HEK293 (cell line): ENCODE data around the gene SRRM2.

Experiments used
- AEBP2 ChIP-seq: fragments of 450-650 bp; formaldehyde crosslinking; IDR thresholded peaks from 2 replicates; pipeline ENCODE4 v1.5.1; 2016; ENCODE audit warnings: missing biosample characterization, missing genetic modification characterization, borderline replicate concordance
- EGR2 ChIP-seq: fragments of 450-650 bp; formaldehyde crosslinking; IDR thresholded peaks from 2 replicates; pipeline ENCODE4 v1.5.1; 2016; ENCODE audit warnings: low read depth, missing biosample characterization, missing genetic modification characterization
- GFI1B ChIP-seq: fragments of 450-650 bp; formaldehyde crosslinking; IDR thresholded peaks from 2 replicates; pipeline ENCODE4 v1.5.1; 2016; ENCODE audit warnings: missing biosample characterization, missing genetic modification characterization
- GLI4 ChIP-seq: fragments of 450-650 bp; formaldehyde crosslinking; IDR thresholded peaks from 2 replicates; pipeline ENCODE4 v1.5.1; 2016; ENCODE audit warnings: missing biosample characterization, missing genetic modification characterization
- KLF9 ChIP-seq: fragments of 450-650 bp; formaldehyde crosslinking; IDR thresholded peaks from 2 replicates; pipeline ENCODE4 v1.5.1; 2016; ENCODE audit warnings: missing biosample characterization, missing genetic modification characterization, low read depth
- PRDM1 ChIP-seq: fragments of 450-650 bp; formaldehyde crosslinking; IDR thresholded peaks from 2 replicates; pipeline ENCODE4; 2016; ENCODE audit warnings: missing biosample characterization, missing genetic modification characterization
- PRDM4 ChIP-seq: fragments of 450-650 bp; formaldehyde crosslinking; IDR thresholded peaks from 2 replicates; pipeline ENCODE4 v1.5.1; 2017; ENCODE audit warnings: missing biosample characterization, missing genetic modification characterization
- TSHZ1 ChIP-seq: fragments of 450-650 bp; formaldehyde crosslinking; IDR thresholded peaks from 2 replicates; pipeline ENCODE4 v1.5.1; 2016; ENCODE audit warnings: missing biosample characterization, missing genetic modification characterization, borderline replicate concordance
- ZBTB17 ChIP-seq: fragments of 450-650 bp; formaldehyde crosslinking; IDR thresholded peaks from 2 replicates; pipeline ENCODE4 v1.5.1; 2016; ENCODE audit warnings: missing biosample characterization, missing genetic modification characterization
- ZBTB8A ChIP-seq: fragments of 450-650 bp; formaldehyde crosslinking; IDR thresholded peaks from 2 replicates; pipeline ENCODE4 v1.5.1; 2016; ENCODE audit warnings: missing biosample characterization, missing genetic modification characterization
- ZEB2 ChIP-seq: fragments of 450-650 bp; formaldehyde crosslinking; IDR thresholded peaks from 2 replicates; pipeline ENCODE4 v1.5.1; 2016; ENCODE audit warnings: missing biosample characterization, missing genetic modification characterization
- ZFHX2 ChIP-seq: fragments of 450-650 bp; formaldehyde crosslinking; conservative IDR thresholded peaks from 2 replicates; pipeline ENCODE4 v1.5.1; 2016; ENCODE audit warnings: missing biosample characterization, missing genetic modification characterization
- ZNF121 ChIP-seq: fragments of 450-650 bp; formaldehyde crosslinking; IDR thresholded peaks from 2 replicates; pipeline ENCODE4 v1.5.1; 2016; ENCODE audit warnings: missing biosample characterization, missing genetic modification characterization
- ZNF169 ChIP-seq: fragments of 450-650 bp; formaldehyde crosslinking; IDR thresholded peaks from 2 replicates; pipeline ENCODE4 v1.5.1; 2016; ENCODE audit warnings: missing biosample characterization, missing genetic modification characterization
- ZNF2 ChIP-seq: fragments of 450-650 bp; formaldehyde crosslinking; IDR thresholded peaks from 2 replicates; pipeline ENCODE4 v1.5.1; 2016; ENCODE audit warnings: missing biosample characterization, missing genetic modification characterization
- ZNF248 ChIP-seq: fragments of 450-650 bp; formaldehyde crosslinking; IDR thresholded peaks from 2 replicates; pipeline ENCODE4 v1.5.1; 2017; ENCODE audit warnings: missing biosample characterization, missing genetic modification characterization
- ZNF274 ChIP-seq, 2 experiments: fragments of 200-500 bp in 1 of 2; fragments of 450-650 bp in 1 of 2; sonication (Bioruptor generic) in 1 of 2; formaldehyde crosslinking in 1 of 2; IDR thresholded peaks; 2 replicates each; pipeline versions ENCODE4 v1.5.1 to v1.6.1; 2014 to 2016; ENCODE audit warnings: borderline replicate concordance in 1 of 2, inconsistent platforms in 1 of 2, low read length in 1 of 2, missing biosample characterization in 1 of 2, missing genetic modification characterization in 1 of 2
- ZNF292 ChIP-seq: fragments of 450-650 bp; formaldehyde crosslinking; IDR thresholded peaks from 2 replicates; pipeline ENCODE4 v1.5.1; 2016; ENCODE audit warnings: low read depth, missing biosample characterization, missing genetic modification characterization, borderline replicate concordance
- ZNF423 ChIP-seq: fragments of 450-650 bp; formaldehyde crosslinking; IDR thresholded peaks from 2 replicates; pipeline ENCODE4 v1.5.1; 2016; ENCODE audit warnings: missing biosample characterization, missing genetic modification characterization
- ZNF473 ChIP-seq: fragments of 450-650 bp; formaldehyde crosslinking; IDR thresholded peaks from 2 replicates; pipeline ENCODE4 v1.5.1; 2017; ENCODE audit warnings: missing biosample characterization, missing genetic modification characterization
- ZNF530 ChIP-seq: fragments of 450-650 bp; formaldehyde crosslinking; IDR thresholded peaks from 2 replicates; pipeline ENCODE4 v1.5.1; 2016; ENCODE audit warnings: low read depth, missing biosample characterization, missing genetic modification characterization
- ZNF692 ChIP-seq: fragments of 450-650 bp; formaldehyde crosslinking; IDR thresholded peaks from 2 replicates; pipeline ENCODE4 v1.5.1; 2016; ENCODE audit warnings: missing biosample characterization, missing genetic modification characterization
- ZNF701 ChIP-seq: fragments of 450-650 bp; formaldehyde crosslinking; IDR thresholded peaks from 2 replicates; pipeline ENCODE4 v1.5.1; 2016; ENCODE audit warnings: missing biosample characterization, missing genetic modification characterization
- TF ChIP-seq, protein P1 (sequence below): fragments of 450-650 bp; IDR thresholded peaks from 2 replicates; pipeline ENCODE4 v1.5.1; 2018; ENCODE audit warnings: missing biosample characterization, mild to moderate bottlenecking, missing genetic modification characterization
- TF ChIP-seq, protein P2 (sequence below): fragments of 450-650 bp; formaldehyde crosslinking; IDR thresholded peaks from 2 replicates; pipeline ENCODE4 v1.5.1; 2016; ENCODE audit warnings: missing biosample characterization, missing genetic modification characterization
- TF ChIP-seq, protein P3 (sequence below): fragments of 450-650 bp; formaldehyde crosslinking; IDR thresholded peaks from 2 replicates; pipeline ENCODE4 v1.5.1; 2016; ENCODE audit warnings: missing biosample characterization, missing genetic modification characterization

Gene SRRM2

DNA sequence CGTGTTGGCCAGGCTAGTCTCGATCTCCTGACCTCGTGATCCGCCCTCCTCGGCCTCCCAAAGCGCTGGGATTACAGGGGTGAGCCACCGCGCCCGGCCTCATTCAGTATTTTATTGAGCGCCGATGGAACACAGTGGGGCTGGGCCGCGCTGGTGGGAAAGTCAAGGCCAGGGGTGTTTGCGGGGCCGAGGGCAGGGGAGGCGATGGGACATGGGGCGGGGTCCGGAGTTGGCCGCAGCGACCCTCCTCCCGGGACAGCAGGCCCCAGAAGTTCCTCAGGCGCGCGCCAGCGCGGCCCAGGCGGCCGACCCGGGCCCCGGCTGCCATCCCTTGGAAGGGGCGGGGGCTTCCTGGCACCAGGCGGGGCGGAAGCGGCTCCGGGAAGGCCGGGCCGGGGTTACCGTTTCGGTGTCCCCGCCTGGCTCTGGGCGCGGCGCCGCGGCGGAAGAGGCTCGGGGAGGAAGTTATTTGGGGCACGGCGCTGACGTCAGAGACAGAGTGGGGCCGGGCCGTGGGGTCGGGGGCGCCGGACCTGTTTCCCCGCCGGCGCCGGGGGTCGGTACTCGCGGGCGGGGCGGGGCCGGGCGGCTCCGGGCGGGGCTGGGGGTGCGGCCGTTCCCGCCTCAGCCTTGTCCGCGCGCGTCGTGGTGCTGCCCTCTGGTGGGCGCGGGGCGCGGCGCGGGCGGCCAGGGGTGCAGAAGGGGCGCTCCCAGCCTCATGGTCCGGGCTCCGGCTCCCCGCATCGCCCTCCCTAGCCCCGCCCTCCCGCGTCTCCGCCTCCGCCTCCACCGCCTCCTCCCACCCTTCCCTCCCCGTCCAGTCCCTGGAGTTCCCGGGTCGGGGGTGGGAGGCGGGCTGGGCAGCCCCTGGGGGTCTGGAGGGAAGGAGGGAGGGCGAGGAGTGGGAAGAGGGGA, 31.5 kb upstream of the SRRM2 start (continued):
- TF ChIP-seq, protein P1, sequence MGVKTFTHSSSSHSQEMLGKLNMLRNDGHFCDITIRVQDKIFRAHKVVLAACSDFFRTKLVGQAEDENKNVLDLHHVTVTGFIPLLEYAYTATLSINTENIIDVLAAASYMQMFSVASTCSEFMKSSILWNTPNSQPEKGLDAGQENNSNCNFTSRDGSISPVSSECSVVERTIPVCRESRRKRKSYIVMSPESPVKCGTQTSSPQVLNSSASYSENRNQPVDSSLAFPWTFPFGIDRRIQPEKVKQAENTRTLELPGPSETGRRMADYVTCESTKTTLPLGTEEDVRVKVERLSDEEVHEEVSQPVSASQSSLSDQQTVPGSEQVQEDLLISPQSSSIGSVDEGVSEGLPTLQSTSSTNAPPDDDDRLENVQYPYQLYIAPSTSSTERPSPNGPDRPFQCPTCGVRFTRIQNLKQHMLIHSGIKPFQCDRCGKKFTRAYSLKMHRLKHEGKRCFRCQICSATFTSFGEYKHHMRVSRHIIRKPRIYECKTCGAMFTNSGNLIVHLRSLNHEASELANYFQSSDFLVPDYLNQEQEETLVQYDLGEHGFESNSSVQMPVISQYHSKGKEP (tag by site-specific recombination) = no peak
- TF ChIP-seq PRDM4 (tag by site-specific recombination) = peak; percentile 38; the same call in 1 of the 2 replicates
- no peak for TF ChIP-seq ZNF274 (IDR thresholded peaks at IDR 0.05; ENCODE audit: low read length)
- TF ChIP-seq ZNF274 (tag by site-specific recombination; IDR thresholded peaks at IDR 0.05; ENCODE audit: borderline replicate concordance) = no peak
- no peak for TF ChIP-seq ZNF2 (tag by site-specific recombination)
- no peak for TF ChIP-seq ZNF169 (tag by site-specific recombination)
- no peak for TF ChIP-seq ZNF292 (tag by site-specific recombination)
- no peak for TF ChIP-seq PRDM1 (tag by site-specific recombination)
- TF ChIP-seq KLF9 = peak; percentile 70
- no peak for TF ChIP-seq ZNF423 (tag by site-specific recombination)
- no peak for TF ChIP-seq ZNF473
- TF ChIP-seq ZNF692 (tag by site-specific recombination) = peak; percentile 94
- no peak for TF ChIP-seq GLI4 (tag by site-specific recombination)
- TF ChIP-seq ZBTB8A (tag by site-specific recombination) = peak; percentile 91
- no peak for TF ChIP-seq AEBP2
- peak; percentile 89 for TF ChIP-seq ZBTB17 (tag by site-specific recombination)
- no peak for TF ChIP-seq TSHZ1
- no peak for TF ChIP-seq ZNF121 (tag by site-specific recombination)
- TF ChIP-seq, protein P2, sequence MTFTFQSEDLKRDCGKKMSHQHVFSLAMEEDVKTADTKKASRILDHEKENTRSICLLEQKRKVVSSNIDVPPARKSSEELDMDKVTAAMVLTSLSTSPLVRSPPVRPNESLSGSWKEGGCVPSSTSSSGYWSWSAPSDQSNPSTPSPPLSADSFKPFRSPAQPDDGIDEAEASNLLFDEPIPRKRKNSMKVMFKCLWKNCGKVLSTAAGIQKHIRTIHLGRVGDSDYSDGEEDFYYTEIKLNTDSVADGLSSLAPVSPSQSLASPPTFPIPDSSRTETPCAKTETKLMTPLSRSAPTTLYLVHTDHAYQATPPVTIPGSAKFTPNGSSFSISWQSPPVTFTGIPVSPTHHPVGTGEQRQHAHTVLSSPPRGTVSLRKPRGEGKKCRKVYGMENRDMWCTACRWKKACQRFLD (tag by site-specific recombination) = no peak
- TF ChIP-seq GFI1B (tag by site-specific recombination) = no peak
- TF ChIP-seq EGR2 (tag by site-specific recombination) = peak; percentile 56; the same call in 1 of the 2 replicates
- TF ChIP-seq, protein P3, sequence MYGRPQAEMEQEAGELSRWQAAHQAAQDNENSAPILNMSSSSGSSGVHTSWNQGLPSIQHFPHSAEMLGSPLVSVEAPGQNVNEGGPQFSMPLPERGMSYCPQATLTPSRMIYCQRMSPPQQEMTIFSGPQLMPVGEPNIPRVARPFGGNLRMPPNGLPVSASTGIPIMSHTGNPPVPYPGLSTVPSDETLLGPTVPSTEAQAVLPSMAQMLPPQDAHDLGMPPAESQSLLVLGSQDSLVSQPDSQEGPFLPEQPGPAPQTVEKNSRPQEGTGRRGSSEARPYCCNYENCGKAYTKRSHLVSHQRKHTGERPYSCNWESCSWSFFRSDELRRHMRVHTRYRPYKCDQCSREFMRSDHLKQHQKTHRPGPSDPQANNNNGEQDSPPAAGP (tag by site-specific recombination) = peak; percentile 93
- TF ChIP-seq ZNF248 (tag by site-specific recombination) = no peak
- peak; percentile 36; the same call in 1 of the 2 replicates for TF ChIP-seq ZEB2 (tag by site-specific recombination)
- TF ChIP-seq ZNF530 = no peak
- TF ChIP-seq ZNF701 = no peak
- peak; percentile 83 for TF ChIP-seq ZFHX2 (tag by site-specific recombination)
